ENCODE measurements around the gene SLC25A51.

The SLC25A51 gene

DNA sequence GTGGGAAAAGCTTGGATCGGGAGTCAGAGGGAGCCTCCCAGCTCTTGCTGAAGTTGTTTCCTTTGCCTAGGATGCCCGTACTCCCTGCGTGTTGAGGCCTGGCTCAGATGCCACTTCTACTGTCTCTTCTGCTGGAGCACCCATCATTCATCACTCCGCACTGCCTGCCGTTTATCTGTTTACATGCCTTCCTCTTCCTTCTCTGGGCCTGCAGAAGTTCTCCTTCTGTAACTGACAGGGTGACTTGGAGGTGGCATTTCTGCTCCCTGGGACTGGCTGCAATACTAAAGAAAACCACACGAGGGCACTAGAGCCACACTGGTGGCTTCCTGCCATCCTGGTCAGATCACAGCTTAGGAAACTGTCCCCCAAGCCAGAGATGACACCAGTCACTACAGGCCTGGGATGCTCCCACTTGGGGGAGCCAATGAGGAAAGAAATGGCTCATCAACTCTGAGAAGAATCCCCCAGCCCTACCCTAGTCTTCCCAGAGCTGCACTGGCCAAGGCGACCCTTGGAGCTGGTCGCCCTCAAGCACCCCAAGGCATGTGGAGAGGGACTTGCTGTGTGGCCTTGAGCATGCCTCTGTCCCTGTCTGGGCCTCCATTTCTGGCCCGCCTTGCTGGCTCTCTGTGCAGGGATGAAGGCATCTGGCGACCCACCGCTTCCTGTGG is 9.7 kb upstream of the SLC25A51 start:
- TF ChIP-seq, protein P1, sequence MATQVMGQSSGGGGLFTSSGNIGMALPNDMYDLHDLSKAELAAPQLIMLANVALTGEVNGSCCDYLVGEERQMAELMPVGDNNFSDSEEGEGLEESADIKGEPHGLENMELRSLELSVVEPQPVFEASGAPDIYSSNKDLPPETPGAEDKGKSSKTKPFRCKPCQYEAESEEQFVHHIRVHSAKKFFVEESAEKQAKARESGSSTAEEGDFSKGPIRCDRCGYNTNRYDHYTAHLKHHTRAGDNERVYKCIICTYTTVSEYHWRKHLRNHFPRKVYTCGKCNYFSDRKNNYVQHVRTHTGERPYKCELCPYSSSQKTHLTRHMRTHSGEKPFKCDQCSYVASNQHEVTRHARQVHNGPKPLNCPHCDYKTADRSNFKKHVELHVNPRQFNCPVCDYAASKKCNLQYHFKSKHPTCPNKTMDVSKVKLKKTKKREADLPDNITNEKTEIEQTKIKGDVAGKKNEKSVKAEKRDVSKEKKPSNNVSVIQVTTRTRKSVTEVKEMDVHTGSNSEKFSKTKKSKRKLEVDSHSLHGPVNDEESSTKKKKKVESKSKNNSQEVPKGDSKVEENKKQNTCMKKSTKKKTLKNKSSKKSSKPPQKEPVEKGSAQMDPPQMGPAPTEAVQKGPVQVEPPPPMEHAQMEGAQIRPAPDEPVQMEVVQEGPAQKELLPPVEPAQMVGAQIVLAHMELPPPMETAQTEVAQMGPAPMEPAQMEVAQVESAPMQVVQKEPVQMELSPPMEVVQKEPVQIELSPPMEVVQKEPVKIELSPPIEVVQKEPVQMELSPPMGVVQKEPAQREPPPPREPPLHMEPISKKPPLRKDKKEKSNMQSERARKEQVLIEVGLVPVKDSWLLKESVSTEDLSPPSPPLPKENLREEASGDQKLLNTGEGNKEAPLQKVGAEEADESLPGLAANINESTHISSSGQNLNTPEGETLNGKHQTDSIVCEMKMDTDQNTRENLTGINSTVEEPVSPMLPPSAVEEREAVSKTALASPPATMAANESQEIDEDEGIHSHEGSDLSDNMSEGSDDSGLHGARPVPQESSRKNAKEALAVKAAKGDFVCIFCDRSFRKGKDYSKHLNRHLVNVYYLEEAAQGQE (IDR thresholded peaks at IDR 0.05; ENCODE audit: low read depth) = no peak
- TF ChIP-seq RAD21 (IDR thresholded peaks at IDR 0.05; ENCODE audit: low read depth) = peak; percentile 98

DNA sequence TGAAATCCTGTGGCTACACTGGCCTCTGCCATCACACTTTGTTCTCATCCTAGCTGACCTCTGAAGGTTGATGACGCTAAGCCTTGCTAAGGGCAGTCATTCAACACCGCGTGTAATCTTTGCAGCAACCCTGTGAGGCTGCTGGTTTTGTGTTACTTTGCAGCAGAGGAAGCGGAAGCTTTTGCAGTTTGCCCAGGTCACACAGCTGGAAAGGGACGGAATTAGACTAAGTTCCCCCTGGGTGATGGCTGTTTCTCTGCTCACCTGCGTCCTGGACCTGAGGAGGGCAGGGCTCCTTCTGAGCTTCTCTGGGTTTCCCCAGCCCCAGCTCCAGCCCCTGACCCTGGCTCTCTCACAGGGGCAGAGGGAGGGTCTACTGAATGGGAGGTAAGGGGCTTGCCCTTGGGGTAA is 7.3 kb upstream of the SLC25A51 start:
- TF ChIP-seq TAF1 (IDR thresholded peaks at IDR 0.05; ENCODE audit: low read depth) (no peak), FOXM1 (IDR thresholded peaks at IDR 0.05; ENCODE audit: borderline replicate concordance, low read depth) (no peak), EGR1 (IDR thresholded peaks at IDR 0.05) (no peak), TEAD4 (IDR thresholded peaks at IDR 0.05) (no peak), CEBPB (IDR thresholded peaks at IDR 0.05) (no peak), TCF12 (IDR thresholded peaks at IDR 0.05; ENCODE audit: low read depth) (no peak), CREB1 (IDR thresholded peaks at IDR 0.05; ENCODE audit: low read depth) (no peak), NFIC (IDR thresholded peaks at IDR 0.05) (no peak), EP300 (IDR thresholded peaks at IDR 0.05; ENCODE audit: borderline replicate concordance) (no peak), ZBTB7A (IDR thresholded peaks at IDR 0.05; ENCODE audit: low read depth) (no peak), RAD21 (IDR thresholded peaks at IDR 0.05; ENCODE audit: low read depth) (no peak), YY1 (IDR thresholded peaks at IDR 0.05; ENCODE audit: low read depth) (no peak)
- TF ChIP-seq, protein P2, sequence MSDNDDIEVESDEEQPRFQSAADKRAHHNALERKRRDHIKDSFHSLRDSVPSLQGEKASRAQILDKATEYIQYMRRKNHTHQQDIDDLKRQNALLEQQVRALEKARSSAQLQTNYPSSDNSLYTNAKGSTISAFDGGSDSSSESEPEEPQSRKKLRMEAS (IDR thresholded peaks at IDR 0.05) = no peak
- TF ChIP-seq, protein P1 (IDR thresholded peaks at IDR 0.05; ENCODE audit: low read depth) = no peak
- TF ChIP-seq, protein P3, sequence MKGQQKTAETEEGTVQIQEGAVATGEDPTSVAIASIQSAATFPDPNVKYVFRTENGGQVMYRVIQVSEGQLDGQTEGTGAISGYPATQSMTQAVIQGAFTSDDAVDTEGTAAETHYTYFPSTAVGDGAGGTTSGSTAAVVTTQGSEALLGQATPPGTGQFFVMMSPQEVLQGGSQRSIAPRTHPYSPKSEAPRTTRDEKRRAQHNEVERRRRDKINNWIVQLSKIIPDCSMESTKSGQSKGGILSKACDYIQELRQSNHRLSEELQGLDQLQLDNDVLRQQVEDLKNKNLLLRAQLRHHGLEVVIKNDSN (IDR thresholded peaks at IDR 0.05) = no peak

- TF ChIP-seq, protein P2 (IDR thresholded peaks at IDR 0.05) = no peak
- no peak for TF ChIP-seq ZBTB7A (IDR thresholded peaks at IDR 0.05; ENCODE audit: low read depth)
- TF ChIP-seq CREB1 (IDR thresholded peaks at IDR 0.05; ENCODE audit: low read depth) = no peak
- no peak for TF ChIP-seq FOXM1 (IDR thresholded peaks at IDR 0.05; ENCODE audit: borderline replicate concordance, low read depth)
- no peak for TF ChIP-seq TCF12 (IDR thresholded peaks at IDR 0.05; ENCODE audit: low read depth)
- no peak for TF ChIP-seq CEBPB (IDR thresholded peaks at IDR 0.05)
- TF ChIP-seq, protein P1 (IDR thresholded peaks at IDR 0.05; ENCODE audit: low read depth) = no peak
- no peak for TF ChIP-seq EP300 (IDR thresholded peaks at IDR 0.05; ENCODE audit: borderline replicate concordance)
- no peak for TF ChIP-seq TAF1 (IDR thresholded peaks at IDR 0.05; ENCODE audit: low read depth)
- no peak for TF ChIP-seq YY1 (IDR thresholded peaks at IDR 0.05; ENCODE audit: low read depth)
- TF ChIP-seq RAD21 (IDR thresholded peaks at IDR 0.05; ENCODE audit: low read depth) = no peak
These were observed 6.3 kb upstream of the SLC25A51 start for GRCh38 chr9:37910271-37910670.

DNA sequence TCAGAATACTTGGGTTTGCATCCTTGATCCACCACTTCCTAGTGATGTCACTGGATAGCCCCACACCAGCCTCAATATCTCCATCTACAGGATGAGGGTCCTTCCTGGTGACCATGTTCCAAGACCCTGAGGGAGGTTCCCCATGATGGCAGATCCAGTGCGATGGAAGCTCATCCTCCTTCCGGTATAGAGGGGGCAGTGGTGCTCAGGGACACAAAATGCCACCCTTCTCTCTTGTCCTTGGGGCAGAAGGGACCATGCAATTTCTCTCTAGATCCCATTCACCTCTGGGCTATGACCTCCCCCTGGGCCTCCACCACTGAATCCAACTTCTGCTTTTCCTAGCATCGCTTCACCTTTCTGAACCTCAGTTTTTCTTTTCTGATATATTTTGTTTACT is 5.4 kb upstream of the SLC25A51 start:
- no peak for TF ChIP-seq YY1 (IDR thresholded peaks at IDR 0.05; ENCODE audit: low read depth)
- TF ChIP-seq, protein P2 (IDR thresholded peaks at IDR 0.05) = no peak
- no peak for TF ChIP-seq CREB1 (IDR thresholded peaks at IDR 0.05; ENCODE audit: low read depth)
- TF ChIP-seq NFIC (IDR thresholded peaks at IDR 0.05) = no peak
- no peak for TF ChIP-seq TEAD4 (IDR thresholded peaks at IDR 0.05)
- no peak for TF ChIP-seq EP300 (IDR thresholded peaks at IDR 0.05; ENCODE audit: borderline replicate concordance)
- TF ChIP-seq, protein P3 (IDR thresholded peaks at IDR 0.05) = no peak
